ENCODE data around the gene LNPEP. TPM values are rescaled to one million over a fixed set of nuclear protein-coding genes. Genes with fewer than 3 reads are reported as not detected.

Gene LNPEP
- polyA plus RNA-seq, 2 donors, result 4.3 to 5.7 TPM

DNA sequence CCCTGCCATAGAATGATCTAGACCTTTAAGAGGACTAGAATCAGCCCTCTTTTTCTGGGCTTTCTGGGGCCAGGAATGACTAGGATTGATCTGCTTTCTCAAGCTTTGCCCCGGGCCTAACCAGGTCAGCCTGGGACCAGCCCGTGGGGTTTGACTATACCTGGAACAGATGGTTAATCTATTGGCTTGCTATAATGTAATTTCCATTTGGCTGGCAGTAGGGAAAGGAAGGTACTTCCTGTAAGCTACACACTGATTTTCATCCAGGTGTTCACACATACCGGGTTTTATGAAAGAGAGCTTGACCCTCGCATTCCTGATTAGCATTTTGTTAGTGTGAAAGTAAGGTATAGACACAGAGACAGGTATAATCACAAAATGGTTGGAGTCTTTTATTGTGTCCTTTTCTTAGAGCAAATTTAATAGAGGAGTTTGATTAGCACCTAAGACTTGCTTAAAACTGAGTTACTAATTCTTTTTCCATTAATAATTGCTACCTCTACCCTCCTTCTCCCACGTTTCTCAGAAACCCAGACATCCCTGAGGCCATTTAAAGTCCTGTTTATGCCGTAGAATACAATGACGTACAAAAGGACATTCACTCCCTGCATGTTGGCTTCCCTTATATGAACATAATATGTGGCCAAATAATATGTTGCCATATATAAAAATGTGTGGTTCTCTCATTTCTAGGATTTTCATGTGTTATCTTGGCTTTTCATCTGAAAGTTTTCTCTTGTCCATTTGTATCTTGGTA, 17.3 kb downstream of the LNPEP start:
- Histone ChIP-seq H3K27ac (ENCODE audit: low read depth in 2 of 2, low read length in 1 of 2) (no peak overlapping the region), H3K36me3 (ENCODE audit: control insufficient read depth in 2 of 2, insufficient read depth in 2 of 2, low read length in 1 of 2) (no peaks in the 10 kb centered on the region), H3K9me3 (ENCODE audit: control insufficient read depth in 2 of 2, insufficient read depth in 1 of 2, low read depth in 1 of 2, low read length in 1 of 2) (no peaks in the 10 kb centered on the region), H3K4me1 (ENCODE audit: control insufficient read depth in 2 of 2, insufficient read depth in 2 of 2, low read length in 1 of 2) (no peaks in the 10 kb centered on the region), H3K27me3 (ENCODE audit: control insufficient read depth in 1 of 2, insufficient read depth in 2 of 2, low read length in 2 of 2) (no peaks in the 10 kb centered on the region), H3K4me3 (ENCODE audit: low read depth in 1 of 2, low read length in 2 of 2) (no peak overlapping the region)
- WGBS, 2 donors, result 53 to 59% methylated on average over 7 of the region's 7 CpGs

DNA sequence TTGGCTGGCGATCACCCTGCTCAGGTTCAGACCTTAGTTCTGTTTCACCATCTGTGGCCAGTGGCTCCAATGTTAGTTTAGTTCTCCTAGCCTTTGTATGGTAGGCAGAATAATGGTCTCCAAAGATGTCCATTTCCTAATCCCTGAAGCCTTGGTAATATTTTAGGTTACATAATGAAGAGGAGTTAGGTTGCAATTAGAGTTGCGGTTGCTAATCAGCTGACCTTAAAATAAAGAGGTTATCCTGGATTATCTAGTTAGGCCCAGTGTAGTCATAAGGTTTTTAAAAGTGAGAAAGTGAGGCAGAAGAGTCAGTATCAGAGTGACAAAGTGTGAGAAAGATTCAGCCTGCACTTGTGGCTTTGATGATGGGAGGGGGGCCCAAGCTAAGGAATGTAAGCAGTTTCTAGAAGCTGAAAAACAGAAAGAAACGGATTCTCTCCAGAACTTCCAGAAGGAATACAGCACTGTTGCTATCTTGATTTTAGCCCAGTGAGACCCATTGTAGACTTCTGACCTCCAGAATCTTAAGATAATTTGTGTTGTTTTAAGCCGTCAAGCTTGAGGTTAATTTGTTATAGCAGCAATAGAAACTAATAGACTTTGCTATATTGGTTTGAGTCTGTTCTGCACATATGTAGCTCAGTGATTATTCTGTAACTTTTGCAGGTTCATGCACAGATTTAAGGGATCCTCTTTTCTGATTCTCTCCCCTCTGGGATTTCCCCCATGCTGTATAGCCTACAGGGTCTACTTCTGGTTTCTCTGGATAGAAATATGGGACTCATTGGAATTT, 21.6 kb downstream of the LNPEP start:
- WGBS, 2 donors, result 71 to 81% methylated on average over 4 of the region's 4 CpGs
- H3K27ac ChIP-seq (ENCODE audit: low read depth in 2 of 2, low read length in 1 of 2), result no peak overlapping the region
- H3K36me3 ChIP-seq (ENCODE audit: control insufficient read depth in 2 of 2, insufficient read depth in 2 of 2, low read length in 1 of 2), result no peaks in the 10 kb centered on the region
- no peaks in the 10 kb centered on the region for H3K27me3 ChIP-seq (ENCODE audit: control insufficient read depth in 1 of 2, insufficient read depth in 2 of 2, low read length in 2 of 2)
- no peaks in the 10 kb centered on the region for H3K9me3 ChIP-seq (ENCODE audit: control insufficient read depth in 2 of 2, insufficient read depth in 1 of 2, low read depth in 1 of 2, low read length in 1 of 2)
- no peak overlapping the region for H3K4me3 ChIP-seq (ENCODE audit: low read depth in 1 of 2, low read length in 2 of 2)
- no peaks in the 10 kb centered on the region for H3K4me1 ChIP-seq (ENCODE audit: control insufficient read depth in 2 of 2, insufficient read depth in 2 of 2, low read length in 1 of 2)

DNA sequence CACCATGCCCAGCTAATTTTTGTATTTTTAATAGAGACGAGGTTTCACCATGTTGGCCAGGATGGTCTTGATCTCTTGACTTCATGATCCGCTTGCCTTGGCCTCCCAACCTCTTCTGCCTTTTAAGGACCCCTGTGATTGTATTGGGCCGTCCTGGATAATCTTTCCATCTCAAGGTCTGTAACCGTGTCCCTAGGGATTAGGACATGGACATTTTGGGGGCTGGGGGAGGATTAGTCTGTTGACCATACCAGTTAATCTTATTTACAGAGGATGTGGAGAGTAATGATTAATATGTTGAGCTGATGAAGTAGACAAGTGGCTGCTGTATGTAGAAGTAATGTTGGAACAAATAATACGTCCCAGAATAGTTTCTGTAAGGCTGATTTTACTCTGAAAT, 23.1 kb downstream of the LNPEP start:
- H3K9me3 ChIP-seq (ENCODE audit: control insufficient read depth in 2 of 2, insufficient read depth in 1 of 2, low read depth in 1 of 2, low read length in 1 of 2), result no peaks in the 10 kb centered on the region
- no peak overlapping the region for H3K27ac ChIP-seq (ENCODE audit: low read depth in 2 of 2, low read length in 1 of 2)
- 84 to 87% methylated on average over 5 of the region's 5 CpGs for WGBS, 2 donors
- H3K4me1 ChIP-seq (ENCODE audit: control insufficient read depth in 2 of 2, insufficient read depth in 2 of 2, low read length in 1 of 2), result no peaks in the 10 kb centered on the region
- H3K36me3 ChIP-seq (ENCODE audit: control insufficient read depth in 2 of 2, insufficient read depth in 2 of 2, low read length in 1 of 2), result no peaks in the 10 kb centered on the region
- no peak overlapping the region for H3K4me3 ChIP-seq (ENCODE audit: low read depth in 1 of 2, low read length in 2 of 2)
- H3K27me3 ChIP-seq (ENCODE audit: control insufficient read depth in 1 of 2, insufficient read depth in 2 of 2, low read length in 2 of 2), result no peaks in the 10 kb centered on the region

DNA sequence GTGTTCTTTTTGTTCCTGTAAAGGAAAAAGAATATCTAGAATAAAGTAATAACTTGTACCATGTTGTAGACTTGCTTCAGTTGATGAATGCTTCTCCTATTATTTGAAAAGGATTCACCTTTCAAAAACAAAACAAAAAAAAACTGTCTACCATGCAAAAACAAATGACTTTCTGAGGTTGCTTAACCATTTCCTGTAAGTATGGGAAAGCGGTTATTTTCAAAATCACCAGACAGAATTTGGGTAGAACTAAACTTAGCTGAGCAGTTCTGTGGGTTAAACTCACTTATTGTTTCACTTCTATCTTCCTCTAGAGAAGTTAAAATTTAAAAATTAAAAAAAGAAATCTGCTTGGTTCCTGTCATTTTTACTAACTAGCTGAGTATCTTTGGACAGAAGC, 25.2 kb downstream of the LNPEP start:
- no peaks in the 10 kb centered on the region for H3K27me3 ChIP-seq (ENCODE audit: control insufficient read depth in 1 of 2, insufficient read depth in 2 of 2, low read length in 2 of 2)
- H3K9me3 ChIP-seq (ENCODE audit: control insufficient read depth in 2 of 2, insufficient read depth in 1 of 2, low read depth in 1 of 2, low read length in 1 of 2), result no peaks in the 10 kb centered on the region
- H3K4me3 ChIP-seq (ENCODE audit: low read depth in 1 of 2, low read length in 2 of 2), result no peak overlapping the region
- no peak overlapping the region for H3K27ac ChIP-seq (ENCODE audit: low read depth in 2 of 2, low read length in 1 of 2)
- H3K4me1 ChIP-seq (ENCODE audit: control insufficient read depth in 2 of 2, insufficient read depth in 2 of 2, low read length in 1 of 2), result no peaks in the 10 kb centered on the region
- H3K36me3 ChIP-seq (ENCODE audit: control insufficient read depth in 2 of 2, insufficient read depth in 2 of 2, low read length in 1 of 2), result no peaks in the 10 kb centered on the region
- WGBS, 2 donors, result 72 to 80% methylated on average over 1 of the region's 1 CpG

DNA sequence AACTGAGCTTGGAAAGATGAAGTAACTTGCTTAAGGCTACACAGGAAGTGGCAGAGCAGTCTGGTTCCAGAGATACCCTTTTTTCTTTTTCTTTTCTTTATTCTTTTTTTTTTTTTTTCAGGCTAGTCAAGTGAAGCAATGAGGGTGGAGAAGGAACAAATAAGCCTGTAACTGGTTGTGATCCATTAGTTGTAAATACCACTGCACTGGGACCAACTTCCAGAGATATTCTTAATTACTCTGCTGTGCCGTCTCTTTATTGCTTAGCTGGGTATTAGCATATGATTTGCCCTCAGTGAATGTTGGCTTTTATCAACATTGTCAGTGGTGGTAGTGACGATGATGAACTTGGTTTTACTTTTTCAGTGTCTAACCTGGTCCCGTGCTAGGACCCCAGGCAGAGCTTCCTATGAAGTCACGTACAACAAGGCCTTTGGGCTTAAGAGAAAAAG, 26.7 kb downstream of the LNPEP start:
- Histone ChIP-seq H3K9me3 (ENCODE audit: control insufficient read depth in 2 of 2, insufficient read depth in 1 of 2, low read depth in 1 of 2, low read length in 1 of 2) (no peaks in the 10 kb centered on the region), H3K27me3 (ENCODE audit: control insufficient read depth in 1 of 2, insufficient read depth in 2 of 2, low read length in 2 of 2) (no peaks in the 10 kb centered on the region), H3K4me3 (ENCODE audit: low read depth in 1 of 2, low read length in 2 of 2) (no peak overlapping the region), H3K36me3 (ENCODE audit: control insufficient read depth in 2 of 2, insufficient read depth in 2 of 2, low read length in 1 of 2) (no peaks in the 10 kb centered on the region), H3K4me1 (ENCODE audit: control insufficient read depth in 2 of 2, insufficient read depth in 2 of 2, low read length in 1 of 2) (no peaks in the 10 kb centered on the region), H3K27ac (ENCODE audit: low read depth in 2 of 2, low read length in 1 of 2) (peak overlapping the region in 1 of 2 donors; percentile 2)
- 79 to 81% methylated on average over 4 of the region's 4 CpGs for WGBS, 2 donors

DNA sequence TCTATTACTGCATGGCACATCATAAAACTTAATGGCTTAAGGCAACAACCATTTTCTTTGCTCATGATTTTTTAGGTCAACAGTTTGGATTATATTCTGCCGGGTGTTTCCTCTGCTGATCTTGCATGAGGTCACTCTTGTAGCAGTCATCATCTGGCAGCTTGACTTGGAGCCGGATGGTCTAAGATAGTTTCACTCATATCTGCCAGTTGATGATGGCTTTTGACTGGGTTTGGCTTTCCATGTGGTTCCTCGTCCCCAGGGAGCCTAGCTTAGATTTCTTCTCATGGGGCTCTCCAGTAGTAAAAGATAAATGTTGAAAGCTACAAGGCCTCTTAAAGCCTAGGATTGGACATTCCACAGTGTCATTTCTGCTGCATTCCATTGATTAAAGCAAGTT, 27.4 kb downstream of the LNPEP start:
- H3K9me3 ChIP-seq (ENCODE audit: control insufficient read depth in 2 of 2, insufficient read depth in 1 of 2, low read depth in 1 of 2, low read length in 1 of 2), result no peaks in the 10 kb centered on the region
- peak overlapping the region in 1 of 2 donors; percentile 5 for H3K27ac ChIP-seq (ENCODE audit: low read depth in 2 of 2, low read length in 1 of 2)
- H3K4me1 ChIP-seq (ENCODE audit: control insufficient read depth in 2 of 2, insufficient read depth in 2 of 2, low read length in 1 of 2), result no peaks in the 10 kb centered on the region
- H3K4me3 ChIP-seq (ENCODE audit: low read depth in 1 of 2, low read length in 2 of 2), result no peak overlapping the region
- H3K27me3 ChIP-seq (ENCODE audit: control insufficient read depth in 1 of 2, insufficient read depth in 2 of 2, low read length in 2 of 2), result no peaks in the 10 kb centered on the region
- 32 to 37% methylated on average over 3 of the region's 3 CpGs for WGBS, 2 donors
- H3K36me3 ChIP-seq (ENCODE audit: control insufficient read depth in 2 of 2, insufficient read depth in 2 of 2, low read length in 1 of 2), result no peaks in the 10 kb centered on the region

GRCh38 chr5:96966801-96967200, 30.9 kb downstream of the LNPEP start:
- no peaks in the 10 kb centered on the region for H3K9me3 ChIP-seq (ENCODE audit: control insufficient read depth in 2 of 2, insufficient read depth in 1 of 2, low read depth in 1 of 2, low read length in 1 of 2)
- no peaks in the 10 kb centered on the region for H3K36me3 ChIP-seq (ENCODE audit: control insufficient read depth in 2 of 2, insufficient read depth in 2 of 2, low read length in 1 of 2)
- no peak overlapping the region for H3K27ac ChIP-seq (ENCODE audit: low read depth in 2 of 2, low read length in 1 of 2)
- no peak overlapping the region for H3K4me3 ChIP-seq (ENCODE audit: low read depth in 1 of 2, low read length in 2 of 2)
- no peaks in the 10 kb centered on the region for H3K27me3 ChIP-seq (ENCODE audit: control insufficient read depth in 1 of 2, insufficient read depth in 2 of 2, low read length in 2 of 2)
- WGBS, 2 donors, result 92% methylated on average over 4 of the region's 4 CpGs
- H3K4me1 ChIP-seq (ENCODE audit: control insufficient read depth in 2 of 2, insufficient read depth in 2 of 2, low read length in 1 of 2), result peaks cover 0 to 3% of the 10 kb centered on the region in 2 donors

DNA sequence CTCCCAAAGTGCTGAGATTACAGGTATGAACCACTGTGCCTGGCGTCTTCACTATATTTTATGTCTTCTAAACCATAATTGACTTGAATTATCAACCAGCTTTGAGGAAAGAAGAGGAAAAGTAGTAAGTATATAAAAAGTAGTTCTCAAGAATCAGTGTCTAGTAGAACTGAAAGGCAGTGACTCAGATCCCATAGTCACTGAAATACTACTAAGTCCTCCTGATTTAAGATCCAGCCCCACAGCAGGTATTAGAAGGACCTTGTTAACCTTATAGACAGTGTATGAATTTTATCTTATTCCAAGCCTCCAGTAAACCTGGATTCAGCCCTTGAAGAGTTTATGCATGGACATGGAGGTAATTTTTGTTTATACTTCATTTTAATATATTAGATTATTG, 31.5 kb downstream of the LNPEP start:
- H3K4me1 ChIP-seq (ENCODE audit: control insufficient read depth in 2 of 2, insufficient read depth in 2 of 2, low read length in 1 of 2), result peaks cover 0 to 3% of the 10 kb centered on the region in 2 donors
- H3K4me3 ChIP-seq (ENCODE audit: low read depth in 1 of 2, low read length in 2 of 2), result no peak overlapping the region
- H3K9me3 ChIP-seq (ENCODE audit: control insufficient read depth in 2 of 2, insufficient read depth in 1 of 2, low read depth in 1 of 2, low read length in 1 of 2), result no peaks in the 10 kb centered on the region
- H3K27me3 ChIP-seq (ENCODE audit: control insufficient read depth in 1 of 2, insufficient read depth in 2 of 2, low read length in 2 of 2), result no peaks in the 10 kb centered on the region
- WGBS, 2 donors, result 85 to 96% methylated on average over 1 of the region's 1 CpG
- no peak overlapping the region for H3K27ac ChIP-seq (ENCODE audit: low read depth in 2 of 2, low read length in 1 of 2)
- no peaks in the 10 kb centered on the region for H3K36me3 ChIP-seq (ENCODE audit: control insufficient read depth in 2 of 2, insufficient read depth in 2 of 2, low read length in 1 of 2)

- Histone ChIP-seq H3K4me3 (ENCODE audit: low read depth in 1 of 2, low read length in 2 of 2) (no peak overlapping the region), H3K36me3 (ENCODE audit: control insufficient read depth in 2 of 2, insufficient read depth in 2 of 2, low read length in 1 of 2) (no peaks in the 10 kb centered on the region), H3K27me3 (ENCODE audit: control insufficient read depth in 1 of 2, insufficient read depth in 2 of 2, low read length in 2 of 2) (no peaks in the 10 kb centered on the region), H3K4me1 (ENCODE audit: control insufficient read depth in 2 of 2, insufficient read depth in 2 of 2, low read length in 1 of 2) (peaks cover 0 to 3% of the 10 kb centered on the region in 2 donors), H3K9me3 (ENCODE audit: control insufficient read depth in 2 of 2, insufficient read depth in 1 of 2, low read depth in 1 of 2, low read length in 1 of 2) (no peaks in the 10 kb centered on the region), H3K27ac (ENCODE audit: low read depth in 2 of 2, low read length in 1 of 2) (no peak overlapping the region)
- 22 to 23% methylated on average over 1 of the region's 1 CpG for WGBS, 2 donors
These were observed 32.2 kb downstream of the LNPEP start for GRCh38 chr5:96968074-96968473.

Data from esophagus (tissue), 2 donors.